Stimulated activated CD4-positive, alpha-beta T cell treated with anti-CD3 and anti-CD28 coated beads, Interleukin-15, amount 100 ng/mL, for 24 hours (primary cell): ENCODE results near the gene REXO2.

Source experiments
- DNase-seq: peaks from one replicate; pipeline ENCODE4 v3.0.0-alpha.2; 2020

Gene REXO2

DNA sequence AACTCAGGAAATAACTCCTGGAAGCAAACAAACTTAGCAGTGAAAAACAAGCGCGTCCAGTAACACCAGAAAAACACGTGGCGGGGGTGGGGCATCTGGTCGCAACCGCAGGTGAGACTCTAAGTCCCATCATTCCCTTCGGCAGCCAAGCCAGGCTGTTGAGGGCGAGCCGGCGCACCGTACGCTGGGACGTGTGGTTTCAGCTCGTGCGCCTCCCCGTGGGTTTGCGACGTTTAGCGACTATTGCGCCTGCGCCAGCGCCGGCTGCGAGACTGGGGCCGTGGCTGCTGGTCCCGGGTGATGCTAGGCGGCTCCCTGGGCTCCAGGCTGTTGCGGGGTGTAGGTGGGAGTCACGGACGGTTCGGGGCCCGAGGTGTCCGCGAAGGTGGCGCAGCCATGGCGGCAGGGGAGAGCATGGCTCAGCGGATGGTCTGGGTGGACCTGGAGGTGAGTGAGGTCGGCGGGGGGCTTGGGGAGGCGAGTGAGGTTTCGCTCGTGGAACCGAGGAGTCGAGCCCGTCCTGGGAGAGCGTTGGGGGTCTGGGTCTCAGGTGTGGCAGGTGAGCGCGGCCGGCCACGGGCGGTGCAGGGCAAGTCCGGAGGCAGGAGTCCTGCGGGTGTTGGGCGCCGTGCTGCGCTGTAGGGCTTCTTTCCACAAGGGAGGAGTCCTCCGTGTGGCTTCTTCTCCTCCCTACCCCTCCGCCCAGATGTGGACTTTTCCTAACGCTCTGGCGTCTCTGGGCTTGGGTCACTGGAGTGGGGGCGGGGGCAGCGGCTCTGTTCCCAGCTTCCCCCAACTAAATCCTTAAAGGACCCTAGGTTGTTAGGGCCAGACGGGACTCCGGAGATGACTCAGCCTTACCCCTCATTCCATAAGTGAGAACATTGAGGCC lies at the start of gene REXO2:
TSS of gene REXO2 (plus strand) at position 239 of the 892 bp plus-strand sequence. CDS start at position 301, 62 bp downstream.
- DNase-seq = peak; percentile 96

DNA sequence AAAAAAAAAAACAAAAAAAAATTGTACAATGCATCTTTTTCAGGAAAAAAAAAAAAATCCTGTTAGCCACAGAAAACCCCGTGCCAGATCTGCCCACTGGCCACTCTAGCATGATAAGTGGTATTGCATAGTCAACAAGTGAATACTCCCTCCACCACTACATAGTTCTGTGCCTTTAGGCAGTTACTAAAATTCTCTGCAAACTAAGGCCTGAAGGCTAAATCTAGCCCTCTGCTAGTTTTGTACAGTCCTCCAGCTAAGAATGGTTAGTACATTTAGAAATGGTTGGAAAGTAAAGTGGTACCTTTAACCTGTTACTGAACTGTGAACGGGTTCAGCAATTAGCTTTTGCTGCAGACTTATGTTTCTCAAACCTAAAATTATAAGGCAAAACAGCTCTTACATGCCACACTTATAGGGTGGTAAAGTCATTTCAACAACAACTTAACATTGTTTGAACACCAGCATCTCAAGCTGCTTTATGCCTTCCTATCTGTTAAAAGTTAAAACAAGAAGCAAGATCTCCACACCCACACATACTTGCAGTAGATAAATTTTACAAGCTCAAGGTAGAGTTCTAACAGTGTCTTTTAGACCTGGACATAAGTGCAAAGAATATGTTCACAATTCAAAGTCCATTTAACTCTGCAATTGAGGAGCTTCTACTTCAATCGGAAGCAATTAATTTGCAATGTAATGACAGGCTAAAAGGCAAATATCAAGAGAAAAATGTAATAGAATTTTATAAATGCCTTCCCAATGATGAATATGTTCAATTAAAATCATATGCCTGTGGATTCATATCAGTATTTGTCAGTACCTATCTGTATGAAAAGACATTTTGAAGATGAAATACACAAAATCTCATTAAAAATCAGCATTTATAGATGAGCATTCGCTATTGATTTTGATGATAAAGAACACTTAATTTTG lies 46.3 kb upstream of the REXO2 start:
- DNase-seq = no peak

DNA sequence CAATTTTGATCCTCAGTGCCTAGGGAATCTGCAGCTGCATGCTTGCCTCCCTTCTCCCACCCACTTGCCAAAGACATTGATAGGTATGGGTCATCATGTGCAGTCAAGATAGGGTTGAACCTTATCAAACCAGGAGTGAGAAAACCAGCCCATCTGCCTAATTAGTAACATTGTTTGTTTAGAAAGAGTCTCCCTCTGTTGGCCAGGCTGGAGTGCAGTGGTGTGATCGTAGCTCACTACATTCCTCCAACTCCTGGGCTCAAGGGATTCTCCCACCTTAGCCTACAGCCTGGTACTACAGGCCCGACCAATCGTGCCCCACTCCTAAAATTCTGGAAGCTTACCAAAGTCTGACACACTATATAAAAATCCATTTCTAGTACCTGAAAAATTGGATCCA lies 43.5 kb upstream of the REXO2 start:
- no peak for DNase-seq

DNA sequence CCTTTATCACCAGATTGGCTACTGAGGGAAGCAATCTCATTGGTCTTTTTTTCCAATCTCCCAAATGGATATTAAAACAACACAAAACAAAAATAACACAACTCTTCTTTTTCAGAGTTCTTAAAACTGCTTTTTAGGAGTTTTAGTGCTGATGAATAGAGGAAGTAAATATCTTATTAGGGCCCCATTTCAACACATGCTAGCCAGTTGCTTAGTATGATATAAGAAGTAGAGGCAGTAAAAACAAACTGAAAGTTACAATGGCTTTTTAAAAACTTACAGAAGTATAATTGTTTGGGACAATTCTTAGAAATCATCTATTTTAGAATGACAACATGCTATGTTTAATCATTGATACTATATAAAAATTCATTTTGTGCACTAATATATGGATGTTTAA lies 42.4 kb upstream of the REXO2 start:
- no peak for DNase-seq

DNA sequence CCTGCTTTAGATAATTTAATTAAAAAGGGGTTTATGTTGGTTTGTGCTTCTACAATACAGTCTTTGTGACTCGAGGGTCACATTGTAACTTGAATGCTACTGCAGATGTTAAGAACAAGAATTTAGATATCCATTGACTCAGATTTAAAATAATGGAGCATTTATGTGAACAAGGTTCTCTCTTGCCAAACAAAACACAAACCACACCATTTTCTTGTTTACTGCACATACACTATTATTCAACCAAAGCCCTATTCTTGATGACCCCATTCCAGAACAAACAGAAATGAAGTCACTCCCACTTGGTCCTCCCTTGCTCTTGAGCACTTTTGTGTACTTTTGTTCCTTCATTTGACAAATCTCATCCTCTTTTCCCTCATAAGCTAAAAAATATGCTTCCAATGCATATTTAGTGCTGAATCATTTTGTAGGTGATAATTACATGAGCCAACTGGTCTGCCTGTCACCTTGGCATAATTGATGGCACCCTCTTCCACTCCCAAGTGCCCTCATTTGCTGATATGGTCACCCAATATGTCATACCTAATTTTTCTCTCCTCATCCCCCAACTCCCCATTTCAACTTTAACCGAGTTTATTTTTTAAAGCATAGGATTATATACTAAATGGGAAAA lies 41.8 kb upstream of the REXO2 start:
- DNase-seq = no peak

DNA sequence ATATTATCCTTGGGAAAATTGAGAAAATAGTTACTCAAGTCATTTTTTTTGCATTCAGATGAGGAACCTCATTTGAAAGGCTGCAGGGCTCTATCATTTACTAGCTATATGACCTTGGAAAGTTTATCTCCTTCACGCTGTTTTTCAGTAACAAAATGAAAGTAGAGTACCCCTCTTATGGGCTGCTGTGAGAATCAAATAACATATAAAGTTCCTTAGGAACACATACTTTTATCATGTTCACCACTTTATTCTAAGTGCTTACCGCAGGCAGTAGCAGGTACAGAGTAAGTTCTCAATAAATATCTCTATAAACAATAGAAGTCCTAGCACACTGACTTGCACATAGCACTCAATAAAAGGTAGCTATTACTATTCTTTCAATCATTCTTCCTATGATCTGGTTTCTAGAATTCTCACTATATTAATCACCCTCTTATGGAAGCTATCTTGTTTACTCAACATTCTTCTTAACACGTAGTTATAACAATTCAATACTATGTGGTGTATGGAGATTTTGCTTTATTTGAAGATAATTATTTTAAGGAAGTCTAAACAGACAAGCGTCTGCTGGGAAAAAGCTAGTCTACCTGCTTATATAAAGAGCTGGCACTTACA lies 40.9 kb upstream of the REXO2 start:
- no peak for DNase-seq

DNA sequence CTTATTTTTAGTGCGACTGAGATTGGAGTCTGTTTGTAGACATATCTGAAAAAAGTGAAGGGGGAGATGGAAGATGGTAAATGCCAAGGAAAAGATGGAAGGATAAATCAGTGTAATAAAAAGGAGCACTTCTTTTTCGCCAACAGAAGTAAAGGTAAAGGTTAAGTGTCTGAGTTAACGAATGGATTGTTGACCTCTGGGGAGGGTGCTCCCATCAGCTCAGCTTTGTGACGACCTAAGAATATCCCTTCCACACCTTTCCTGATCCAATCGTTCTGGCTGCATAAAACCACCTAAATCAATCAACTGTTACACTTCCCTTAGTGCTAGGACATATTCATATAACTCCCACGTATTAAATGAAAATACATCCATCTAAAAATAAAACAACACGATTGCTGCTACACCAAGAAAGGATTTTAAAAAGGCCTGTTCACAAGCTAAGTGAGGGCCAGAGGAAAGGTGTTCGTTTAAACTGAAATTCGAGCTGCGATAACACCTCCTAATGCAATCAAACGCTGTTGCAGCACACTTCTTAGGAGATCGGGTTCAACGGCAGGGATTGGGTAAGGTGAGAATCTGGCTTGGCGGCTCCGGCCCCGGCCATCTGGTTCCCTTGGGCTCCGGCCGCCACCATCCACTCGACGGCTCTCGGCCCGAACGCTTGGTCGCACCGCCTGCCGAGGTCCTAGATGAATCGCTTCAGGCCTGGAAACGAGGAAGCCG lies 39.6 kb upstream of the REXO2 start:
- DNase-seq = no peak

DNA sequence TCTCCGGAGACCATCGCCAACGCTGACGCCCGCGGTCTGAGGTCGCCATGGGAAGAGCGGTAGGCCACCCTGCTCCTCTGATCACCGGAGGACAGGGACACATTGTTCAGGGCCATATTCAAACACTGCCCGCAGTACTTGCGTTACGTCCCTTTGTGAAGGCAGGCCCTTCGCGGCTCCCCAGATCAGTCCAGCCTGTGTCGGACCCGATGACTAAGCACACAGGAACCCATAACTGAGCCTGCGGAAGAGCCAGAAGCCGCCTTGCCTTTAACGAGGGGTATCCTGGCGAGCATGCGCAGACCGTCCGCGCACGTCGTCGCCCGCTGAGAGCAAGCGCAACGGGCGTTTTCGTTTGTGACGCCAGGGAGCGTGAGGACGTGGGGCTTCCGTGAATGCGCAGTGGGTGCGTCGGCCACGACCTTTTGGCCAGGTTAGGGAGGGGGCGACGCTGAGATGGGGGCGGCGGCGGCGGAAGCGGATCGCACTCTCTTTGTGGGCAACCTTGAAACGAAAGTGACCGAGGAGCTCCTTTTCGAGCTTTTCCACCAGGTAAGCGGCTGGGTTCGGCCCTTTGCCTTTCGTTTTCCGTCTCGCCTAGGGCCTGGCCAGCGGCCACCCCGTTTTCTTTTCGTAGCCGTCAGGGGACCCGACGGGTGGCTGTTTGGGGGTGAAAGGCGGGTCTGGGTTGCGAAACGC lies 38.9 kb upstream of the REXO2 start, which contains the start of the genes C11orf71 and RBM7:
TSS of gene C11orf71 (minus strand) at position 296 of the 699 bp plus-strand sequence. CDS start at position 116, 180 bp downstream.
TSS of gene RBM7 (plus strand) at position 451 of the 699 bp plus-strand sequence. CDS start at position 457, 6 bp downstream.
- peak; percentile 98 for DNase-seq

DNA sequence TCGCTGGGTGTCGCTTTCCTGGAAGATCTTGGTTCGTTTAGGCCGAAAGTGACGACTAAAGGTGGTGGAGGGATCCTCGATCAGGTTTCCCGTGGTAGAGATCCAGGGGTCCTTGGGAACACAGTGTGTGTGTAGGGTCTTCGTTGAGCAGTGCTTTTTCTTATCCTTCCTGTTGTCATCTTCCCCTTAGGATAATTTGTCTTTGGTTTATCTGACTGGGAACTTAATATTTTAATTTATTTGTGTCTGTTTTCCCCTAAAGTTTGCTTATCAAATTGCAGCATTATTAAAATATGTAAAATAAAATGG lies 38.4 kb upstream of the REXO2 start:
- no peak for DNase-seq

DNA sequence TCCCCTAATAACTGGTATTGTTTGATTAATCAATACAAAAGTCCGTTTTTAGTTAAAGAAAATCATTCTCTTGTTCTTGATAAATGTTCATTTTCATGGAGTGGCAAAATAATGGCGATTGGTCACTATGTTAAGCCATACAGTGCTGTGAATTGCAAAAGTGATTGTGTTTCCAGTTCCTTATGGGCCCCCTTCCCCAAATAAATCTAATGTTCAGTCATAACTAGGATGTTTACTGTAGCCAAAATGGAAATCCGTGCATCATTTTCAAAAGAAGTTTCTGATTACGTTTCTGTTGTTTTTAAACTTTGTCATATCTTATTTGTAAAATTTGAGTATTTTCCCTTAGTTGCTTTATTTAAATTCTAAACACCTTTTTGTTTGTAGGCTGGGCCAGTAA lies 38.0 kb upstream of the REXO2 start:
- DNase-seq = no peak

DNA sequence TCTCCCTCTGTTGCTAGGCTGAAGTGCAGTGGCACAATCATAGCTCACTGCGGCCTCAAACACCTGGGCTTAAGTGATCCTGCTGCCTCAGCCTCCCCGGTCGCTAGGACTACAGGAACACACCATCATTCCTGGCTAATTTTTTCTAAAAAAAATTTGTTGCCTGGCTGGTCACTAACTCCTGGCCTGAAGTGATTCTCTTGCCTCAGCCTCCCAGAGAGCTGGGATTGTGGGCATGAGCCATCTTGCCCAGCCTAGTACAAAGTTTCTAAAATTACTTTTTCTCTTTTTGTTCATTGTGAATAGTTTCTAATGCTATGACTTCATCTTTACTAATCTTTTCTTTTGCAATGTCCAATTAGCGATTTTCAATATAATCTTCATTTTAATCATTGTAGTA lies 26.3 kb upstream of the REXO2 start:
- no peak for DNase-seq

DNA sequence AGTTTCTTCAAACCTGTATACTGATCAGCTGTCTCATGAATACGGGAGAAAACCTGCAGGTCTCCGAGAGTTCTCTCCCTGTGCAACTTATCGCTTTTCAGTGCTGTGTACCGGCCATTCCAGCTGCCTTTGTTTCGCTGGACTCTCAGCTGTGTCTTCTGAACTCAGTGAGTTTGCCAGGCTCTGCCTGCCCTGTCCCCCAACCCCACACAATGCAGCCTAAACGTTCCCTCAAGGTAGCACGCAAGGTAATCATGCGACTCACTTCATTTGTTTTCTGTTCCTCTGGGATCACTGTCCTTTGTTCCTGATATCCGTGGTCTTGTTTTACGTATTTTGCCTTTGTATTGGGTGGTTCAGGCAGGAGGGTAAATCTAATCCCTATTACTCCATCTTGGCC lies 25.3 kb upstream of the REXO2 start:
- DNase-seq = no peak

DNA sequence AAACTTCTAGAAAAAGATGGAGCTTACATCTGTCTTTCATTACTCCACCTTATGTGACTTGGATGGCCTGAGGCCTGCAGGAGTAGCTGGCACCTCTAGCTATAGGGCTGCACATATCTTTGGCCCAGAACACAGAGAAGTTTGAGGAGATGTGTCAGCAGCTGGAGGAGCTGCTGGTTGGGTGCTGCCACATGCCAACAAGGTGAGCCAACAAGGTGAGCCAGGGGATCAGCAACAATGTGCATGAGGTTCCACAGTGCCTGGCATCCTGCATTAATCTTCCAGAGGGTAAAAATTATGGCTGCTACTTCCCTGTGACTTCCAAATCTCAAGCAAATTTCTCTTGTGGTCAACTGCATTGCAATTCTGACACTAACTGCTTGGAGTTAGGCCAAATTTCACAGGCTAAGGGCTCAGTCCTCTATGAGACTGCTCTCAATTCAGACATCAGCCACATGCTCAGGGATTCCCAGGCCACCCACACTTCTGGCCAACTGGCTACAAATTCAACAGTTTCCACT lies 22.8 kb upstream of the REXO2 start:
- DNase-seq = no peak

DNA sequence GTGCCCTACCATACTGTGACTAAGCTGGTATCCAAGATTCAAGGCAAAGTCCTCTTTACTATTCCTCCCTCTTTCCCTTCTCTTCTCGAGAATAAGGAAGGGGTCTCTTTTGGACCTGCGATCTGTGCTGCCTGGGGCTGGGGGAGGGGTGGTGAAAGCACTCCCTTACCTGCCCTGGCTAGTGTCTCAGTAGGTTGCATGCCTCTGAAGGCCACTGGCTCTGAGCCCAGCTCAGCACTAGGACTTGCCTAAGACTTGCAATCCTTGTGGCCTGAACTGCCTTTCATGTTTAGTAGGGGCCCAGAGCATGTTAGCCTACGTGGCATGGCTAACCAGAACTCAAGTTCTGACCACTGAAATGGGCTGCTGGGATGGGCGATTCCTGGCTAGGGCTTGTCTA lies 13.0 kb upstream of the REXO2 start:
- DNase-seq = no peak

DNA sequence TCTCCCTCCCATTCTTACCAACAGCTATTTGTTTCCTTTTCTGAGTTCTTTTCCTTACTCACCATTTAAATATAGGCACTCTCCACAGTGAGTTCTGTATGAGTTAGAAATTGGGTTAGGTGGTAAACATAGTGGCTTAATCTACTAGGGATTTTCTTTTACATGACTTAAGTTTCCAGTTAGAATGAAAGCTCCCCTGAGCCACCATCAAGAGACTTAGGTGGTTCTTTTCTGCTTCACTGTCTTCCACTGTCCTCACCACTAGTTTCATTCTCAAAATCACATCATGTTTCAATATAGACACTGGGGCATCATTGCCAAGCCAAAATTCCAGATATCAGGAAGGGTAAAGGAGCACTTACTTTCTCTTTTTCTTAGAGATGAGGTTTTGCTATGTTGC lies 9.0 kb upstream of the REXO2 start:
- DNase-seq = no peak

DNA sequence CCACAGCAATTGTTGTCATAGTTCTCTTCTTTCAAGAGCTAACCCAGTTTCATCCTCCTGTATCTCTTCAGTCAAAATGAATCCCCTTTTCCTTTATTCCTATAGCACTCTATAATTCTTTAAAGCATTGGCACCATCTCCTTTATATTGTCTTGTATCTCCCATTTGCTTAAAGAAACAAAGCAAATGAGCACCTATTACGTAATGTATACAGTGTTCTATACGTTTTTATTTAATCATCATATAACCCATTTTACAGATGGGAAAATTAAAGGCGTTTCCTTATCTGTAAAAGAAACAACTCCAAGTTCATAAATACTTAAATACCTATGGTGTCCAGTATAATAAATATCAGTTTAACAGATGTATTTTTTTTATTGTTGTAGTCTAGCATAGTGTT lies 6.4 kb upstream of the REXO2 start:
- no peak for DNase-seq

DNA sequence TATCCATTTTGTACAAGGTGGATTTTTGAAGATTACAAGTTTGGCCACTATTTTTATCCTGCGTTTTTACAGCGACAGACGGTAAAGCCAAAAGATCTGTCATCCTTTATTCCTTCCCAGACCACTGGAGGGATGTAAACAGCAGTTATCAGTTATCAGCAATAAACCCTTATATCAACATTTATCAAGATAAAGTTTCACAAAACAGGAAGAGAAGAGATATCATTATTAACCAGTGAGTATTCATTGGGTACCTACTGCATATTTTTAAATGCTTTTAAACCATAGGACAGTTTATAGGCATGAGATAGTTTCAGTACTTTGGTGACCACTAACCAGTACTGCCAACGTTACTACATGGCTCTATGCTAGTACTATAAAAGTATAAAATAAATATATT lies 5.9 kb upstream of the REXO2 start:
- DNase-seq = no peak

DNA sequence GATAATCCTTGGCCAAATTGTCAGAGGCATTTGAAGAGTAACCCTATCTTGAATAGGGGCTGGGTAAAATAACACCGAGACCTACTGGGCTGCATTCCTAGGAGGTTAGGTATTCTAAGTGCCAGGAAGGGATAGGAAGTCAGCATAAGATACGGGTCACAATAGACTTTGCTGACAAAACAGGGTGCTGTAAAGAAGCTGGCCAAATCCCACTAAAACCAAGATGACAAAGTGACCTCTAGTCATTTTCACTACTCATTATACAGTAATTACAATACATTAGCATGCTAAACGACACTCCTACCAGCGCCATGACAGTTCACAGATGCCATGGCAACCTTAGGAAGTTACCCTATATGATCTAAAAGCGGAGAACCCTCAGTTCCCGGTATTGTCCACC lies 964 bp upstream of the REXO2 start:
- DNase-seq = no peak

DNA sequence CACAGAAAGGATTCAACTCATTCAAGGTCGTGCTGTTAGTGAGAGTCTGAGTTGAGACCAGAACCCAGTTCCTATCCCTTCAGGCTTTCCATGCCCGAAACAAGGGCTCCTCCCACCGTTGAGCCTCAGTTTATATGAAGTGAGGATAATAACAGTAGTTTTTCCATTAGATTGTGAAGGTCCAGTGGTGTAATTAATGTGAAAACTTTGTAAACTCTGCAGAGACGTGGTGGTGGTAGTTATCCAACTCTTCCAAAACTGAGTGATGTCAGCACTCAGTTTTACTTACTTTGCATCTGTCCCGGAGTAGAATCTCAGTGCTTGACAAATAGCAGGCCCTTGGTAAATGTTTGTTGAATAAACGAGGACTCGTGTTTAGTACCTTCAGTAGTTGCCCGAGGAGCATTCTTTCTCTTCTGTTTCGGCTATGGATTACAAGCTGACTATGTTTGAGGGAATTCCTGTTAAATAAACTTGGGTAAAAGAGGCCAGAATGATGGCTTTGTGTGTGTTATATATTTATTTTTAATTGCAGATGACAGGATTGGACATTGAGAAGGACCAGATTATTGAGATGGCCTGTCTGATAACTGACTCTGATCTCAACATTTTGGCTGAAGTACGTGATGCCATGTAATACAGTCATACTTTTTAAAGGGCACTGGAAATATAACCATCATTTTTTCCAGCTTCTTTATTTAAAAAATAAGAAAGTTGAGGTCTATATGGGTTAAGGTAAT lies 1.0 kb downstream of the REXO2 start:
- no peak for DNase-seq

DNA sequence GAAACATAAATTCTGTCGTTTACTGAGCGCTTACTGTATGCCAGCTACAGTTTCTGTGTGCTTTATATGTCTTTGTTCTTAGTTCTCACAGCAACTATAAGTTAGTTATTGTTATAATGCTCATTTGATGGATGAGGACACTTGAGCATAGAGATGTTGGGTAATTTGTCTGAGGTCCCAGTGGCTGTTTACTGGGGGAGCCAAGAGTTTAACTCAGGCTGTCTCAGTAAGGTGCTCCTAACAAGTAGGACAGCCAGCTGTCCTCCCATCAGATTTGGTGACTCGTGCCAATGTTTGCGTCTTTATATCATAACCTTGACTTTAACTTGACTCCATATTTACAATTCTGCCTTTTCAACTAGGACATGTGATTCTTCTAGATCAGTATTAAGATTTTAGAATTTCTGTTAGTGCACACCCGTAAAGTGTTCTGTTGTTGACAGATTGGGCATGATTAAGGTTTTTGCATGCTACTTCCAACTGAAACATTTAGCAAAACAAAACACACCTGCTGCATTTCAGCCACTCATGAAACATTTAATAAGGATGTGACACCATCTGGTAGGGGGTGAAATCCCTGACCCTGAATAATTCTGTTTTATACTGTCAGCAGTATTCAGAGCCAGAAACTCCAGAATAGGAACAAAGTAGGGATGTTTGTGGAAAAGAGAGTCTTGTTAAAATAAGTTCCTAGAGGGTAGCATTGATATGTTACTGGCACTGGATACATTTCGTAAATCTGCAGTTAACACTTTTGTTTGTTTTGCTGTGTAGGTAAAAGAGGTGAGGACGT lies 1.9 kb downstream of the REXO2 start:
- no peak for DNase-seq
